ENCODE data around the gene PSMC5. TPM values are rescaled to one million over a fixed set of nuclear protein-coding genes. Genes with fewer than 3 reads are reported as not detected.

The PSMC5 gene
- total and polyA plus RNA-seq, 10 of the 15 experiments (the other 5 are each of a cell fraction or from before 2014, with no cell fraction given): 55.0 to 266 (median 148) TPM

DNA sequence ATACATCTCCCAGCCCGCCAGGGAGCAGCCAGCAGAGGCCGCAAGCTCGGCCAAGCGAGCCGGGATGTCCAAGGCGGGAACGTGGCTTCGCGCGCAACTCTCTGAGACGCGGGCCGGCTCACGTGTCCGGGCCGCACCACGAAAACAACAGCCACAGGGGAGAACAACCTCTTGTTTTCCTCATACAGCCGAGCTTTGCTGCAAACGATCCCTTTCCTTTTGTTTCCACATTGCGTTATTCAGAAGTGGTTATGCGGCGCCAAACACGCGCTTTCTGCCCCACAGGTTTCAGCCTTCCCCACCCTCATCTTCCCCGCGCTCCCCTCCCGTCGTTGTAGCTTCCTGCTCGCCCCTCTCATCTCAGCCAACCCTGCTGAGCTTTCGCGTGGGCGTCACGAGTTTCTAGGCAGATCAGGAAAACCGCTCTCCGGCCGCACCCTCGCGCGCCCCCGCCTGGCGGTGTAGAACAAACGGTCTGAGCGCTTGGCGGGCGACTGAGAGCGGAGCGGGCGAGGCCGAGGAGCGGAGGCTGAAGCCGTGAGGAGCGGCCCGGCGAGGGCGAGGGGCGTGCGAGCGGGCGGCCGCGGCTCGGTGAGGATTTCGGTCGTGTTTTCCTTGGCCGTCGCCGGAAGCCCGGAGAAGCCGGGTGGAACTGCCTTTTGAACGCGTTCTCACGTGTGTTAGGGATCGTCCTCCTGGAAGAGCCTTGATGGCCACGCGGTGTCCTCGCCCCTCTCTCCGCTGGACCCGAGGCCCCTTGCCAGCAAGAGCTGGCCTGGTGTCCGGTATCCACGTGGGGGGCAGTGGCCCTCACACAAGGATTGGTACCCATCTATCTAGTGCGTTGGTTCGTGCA lies 21.8 kb downstream of the PSMC5 start:
- Histone ChIP-seq H3K27ac (ENCODE audit: control insufficient read depth, insufficient read depth) (no peak overlapping the region), H3K9me3 (replicated peaks; ENCODE audit: control insufficient read depth, insufficient read depth, low read length) (peaks cover 5% of the 10 kb centered on the region; the same call in 2 of the 3 replicates), H3K4me2 (ENCODE audit: control insufficient read depth, insufficient read depth) (peak overlapping the region; percentile 83), H4K20me1 (ENCODE audit: control insufficient read depth, insufficient read depth) (no peaks in the 10 kb centered on the region), H3K4me1 (ENCODE audit: control insufficient read depth, insufficient read depth, low read length) (peaks cover 7% of the 10 kb centered on the region), H3K9ac (ENCODE audit: control insufficient read depth, insufficient read depth, low read length) (peak overlapping the region; percentile 44), H3K36me3 (ENCODE audit: control insufficient read depth in 2 of 2, insufficient read depth in 2 of 2, low read length in 1 of 2) (no peaks in the 10 kb centered on the region), H3K79me2 (ENCODE audit: control insufficient read depth, insufficient read depth, low read length) (no peaks in the 10 kb centered on the region), H3K27me3 (replicated peaks in 1 of 2; ENCODE audit: control insufficient read depth in 2 of 2, insufficient read depth in 2 of 2, low read length in 1 of 2) (no peaks in the 10 kb centered on the region), H2AFZ (ENCODE audit: control insufficient read depth, low read depth, low read length) (peak overlapping the region; percentile 99), H3K4me3 (peak overlapping the region; percentile 12; the same call in 1 of the 2 replicates)
- peak; percentile 89 for FAIRE-seq
- no TSS peak for BruUV-seq (replicated peaks)
- peak; percentile 98 for ATAC-seq
- ChIA-PET CTCF (interaction anchor here (0.6 to 7.0 kb wide), 22 partner anchors 9 to 766 kb away, joined by 3 to 51 read pairs (median 3); partner anchors contain the start of genes CCDC47, DDX42 and GH2), RAD21 (ENCODE audit: unreplicated experiment) (interaction anchor here (0.7 to 1.0 kb wide), 2 partner anchors 21 to 44 kb away, joined by 3 read pairs; no protein-coding TSS in a partner anchor), SMC1A (ENCODE audit: uncharacterized antibody, unreplicated experiment) (interaction anchor here (0.6 to 0.7 kb wide), 2 partner anchors 10 to 49 kb away, joined by 3 read pairs; no protein-coding TSS in a partner anchor), POLR2A (interaction anchor here (0.6 to 2.0 kb wide), 5 partner anchors 9 to 296 kb away, joined by 3 to 16 read pairs (median 4); no protein-coding TSS in a partner anchor)
- DNase-seq (ENCODE audit: low read depth, low spot score): peak; percentile 72
- intact Hi-C loops (cut with micrococcal nuclease; ENCODE audit: unreplicated experiment): no loop called here
- in situ Hi-C loops (cut with MboI): loop anchor here (10.0 to 25.0 kb wide), 2 partner anchors 412 to 656 kb away; partner anchors contain the start of genes CEP95, CYB561 and DDX5
- 30% methylated on average over 60 of the region's 82 CpGs for WGBS (ENCODE audit: insufficient coverage, insufficient replicate concordance, low lambda C conversion rate, missing lambda C conversion rate)
- TF ChIP-seq STAT3 (IDR thresholded peaks at IDR 0.05; ENCODE audit: low read depth, low read length): no peak
- TF ChIP-seq MYC (IDR thresholded peaks at IDR 0.05; ENCODE audit: insufficient read depth, insufficient read length, insufficient replicate concordance, low read length, severe bottlenecking): no peak
- no peak for TF ChIP-seq RCOR1 (conservative IDR thresholded peaks at IDR 0.05; ENCODE audit: low read depth, low read length)
- 0 out of 2 replicates have a peak, but pooled peaks have one; percentile 24 for TF ChIP-seq BACH1 (IDR thresholded peaks at IDR 0.05; ENCODE audit: borderline replicate concordance)
- TF ChIP-seq ATF7 (IDR thresholded peaks at IDR 0.05; ENCODE audit: low read depth): peak; percentile 99
- no peak for TF ChIP-seq PAX8 (IDR thresholded peaks at IDR 0.05)
- TF ChIP-seq WRNIP1 (IDR thresholded peaks at IDR 0.05; ENCODE audit: borderline replicate concordance, low read depth, low read length): no peak
- TF ChIP-seq ZNF24 (IDR thresholded peaks at IDR 0.05): no peak
- peak; percentile 46; the same call in 1 of the 2 replicates for TF ChIP-seq IKZF1 (conservative IDR thresholded peaks at IDR 0.05)
- peak; percentile 90 for TF ChIP-seq RAD51 (IDR thresholded peaks at IDR 0.05)
- TF ChIP-seq CBFB (IDR thresholded peaks at IDR 0.05; ENCODE audit: low read depth): peak; percentile 84; the same call in 1 of the 2 replicates
- TF ChIP-seq BMI1 (IDR thresholded peaks at IDR 0.05; ENCODE audit: borderline replicate concordance): no peak
- TF ChIP-seq HDAC6 (IDR thresholded peaks at IDR 0.05; ENCODE audit: unreplicated experiment): no peak
- 0 out of 2 replicates have a peak, but pooled peaks have one; percentile 17 for TF ChIP-seq MXI1 (IDR thresholded peaks at IDR 0.05; ENCODE audit: low read depth, low read length)
- TF ChIP-seq EGR1 (IDR thresholded peaks at IDR 0.05; ENCODE audit: borderline replicate concordance in 1 of 2, low read depth in 2 of 2, low read length in 2 of 2): peak in 1 of 2 experiments; percentile 50; a peak in 1 of 3 replicates
- no peak; the same call in 1 of the 2 replicates for TF ChIP-seq DPF2 (IDR thresholded peaks at IDR 0.05)
- TF ChIP-seq MEF2B (IDR thresholded peaks at IDR 0.05; ENCODE audit: partially characterized antibody, poor library complexity, severe bottlenecking): peak; percentile 39
- no peak for TF ChIP-seq SRF (IDR thresholded peaks at IDR 0.05; ENCODE audit: low read depth in 2 of 2, low read length in 2 of 2)
- TF ChIP-seq SMARCA5 (IDR thresholded peaks at IDR 0.05): peak; percentile 87
- peak; percentile 10; the same call in 1 of the 2 replicates for TF ChIP-seq YY1 (IDR thresholded peaks at IDR 0.05; ENCODE audit: low read depth, low read length)
- TF ChIP-seq EP300 (IDR thresholded peaks at IDR 0.05; ENCODE audit: borderline replicate concordance in 1 of 2, control insufficient read depth in 1 of 2, low read depth in 2 of 2, low read length in 2 of 2): no peak
- TF ChIP-seq, protein P1, sequence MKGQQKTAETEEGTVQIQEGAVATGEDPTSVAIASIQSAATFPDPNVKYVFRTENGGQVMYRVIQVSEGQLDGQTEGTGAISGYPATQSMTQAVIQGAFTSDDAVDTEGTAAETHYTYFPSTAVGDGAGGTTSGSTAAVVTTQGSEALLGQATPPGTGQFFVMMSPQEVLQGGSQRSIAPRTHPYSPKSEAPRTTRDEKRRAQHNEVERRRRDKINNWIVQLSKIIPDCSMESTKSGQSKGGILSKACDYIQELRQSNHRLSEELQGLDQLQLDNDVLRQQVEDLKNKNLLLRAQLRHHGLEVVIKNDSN (IDR thresholded peaks at IDR 0.05; ENCODE audit: borderline replicate concordance, extremely low read length, insufficient read depth, low read depth, low read length): peak; percentile 89
- TF ChIP-seq KDM1A (IDR thresholded peaks at IDR 0.05; ENCODE audit: borderline replicate concordance): no peak
